K562 (cell line): ENCODE results near the gene NKAPL. TPM values are rescaled to one million over a fixed set of nuclear protein-coding genes. Genes with fewer than 3 reads are reported as not detected.

Experiments
- ATF3 ChIP-seq, 2 experiments: fragments of 450-650 bp in 1 of 2; sonication (generic) in 1 of 2; formaldehyde crosslinking in 1 of 2; IDR thresholded peaks in 1 of 2; conservative IDR thresholded peaks in 1 of 2; 2 replicates each; pipeline versions ENCODE4 v1.6.1 to v1.8.1; 2016 to 2023; ENCODE audit warnings: mild to moderate bottlenecking in 2 of 2, moderate library complexity in 2 of 2, inconsistent platforms in 1 of 2, missing genetic modification reagents in 1 of 2
- ATF7 ChIP-seq: fragments of 450-650 bp; IDR thresholded peaks from 2 replicates; pipeline ENCODE4 v1.7.1; 2014; ENCODE audit warnings: mild to moderate bottlenecking, moderate library complexity
- BRF2 ChIP-seq: IDR thresholded peaks from 3 replicates; pipeline ENCODE4 v1.6.1; 2011; ENCODE audit warnings: borderline replicate concordance, mild to moderate bottlenecking; ENCODE audit not compliant: insufficient read length, insufficient read depth
- CLOCK ChIP-seq: fragments of 250-450 bp; sonication (Bioruptor Pico); IDR thresholded peaks from 2 replicates; pipeline ENCODE4 v1.4.0; 2020; ENCODE audit warnings: mild to moderate bottlenecking, moderate library complexity, borderline replicate concordance
- CREM ChIP-seq: IDR thresholded peaks from 2 replicates; pipeline ENCODE4 v1.6.1; 2014; ENCODE audit warnings: antibody characterized with exemption, low read depth
- EGR1 ChIP-seq: fragments of 450-650 bp; conservative IDR thresholded peaks from 2 replicates; pipeline ENCODE4 v1.6.1; 2017; ENCODE audit warnings: mild to moderate bottlenecking
- ELF1 ChIP-seq: fragments of 200-800 bp; sonication (Bioruptor generic); IDR thresholded peaks from 2 replicates; pipeline ENCODE4 v1.6.1; 2016; ENCODE audit warnings: missing genetic modification characterization, missing compliant biosample characterization
- ETS2 ChIP-seq: IDR thresholded peaks from 2 replicates; pipeline ENCODE4 v1.6.1; 2016; ENCODE audit warnings: borderline replicate concordance, missing genetic modification characterization, mild to moderate bottlenecking, moderate library complexity, missing compliant biosample characterization; ENCODE audit not compliant: poor library complexity, severe bottlenecking
- FOSL1 ChIP-seq: fragments of 200-800 bp; sonication (Bioruptor generic); conservative IDR thresholded peaks from 2 replicates; pipeline ENCODE4 v1.6.1; 2016; ENCODE audit warnings: missing genetic modification characterization, missing compliant biosample characterization
- HMBOX1 ChIP-seq: sonication (generic); IDR thresholded peaks from 2 replicates; pipeline ENCODE4 v1.6.1; 2016
- LEF1 ChIP-seq: fragments of 450-650 bp; IDR thresholded peaks from 2 replicates; pipeline ENCODE4 v1.6.1; 2016; ENCODE audit warnings: mild to moderate bottlenecking
- MCM3 ChIP-seq: fragments of 450-650 bp; IDR thresholded peaks from 2 replicates; pipeline ENCODE4 v1.6.1; 2016
- NRF1 ChIP-seq, 2 experiments: fragments of 450-650 bp; IDR thresholded peaks in 1 of 2; conservative IDR thresholded peaks in 1 of 2; 2 replicates each; pipeline ENCODE4 v1.6.1; 2014; ENCODE audit warnings: mild to moderate bottlenecking in 2 of 2
- SMAD3 ChIP-seq: fragments of 450-650 bp; formaldehyde crosslinking; conservative IDR thresholded peaks from 2 replicates; pipeline ENCODE4 v1.4.0; 2020; ENCODE audit warnings: mild to moderate bottlenecking
- TSHZ1 ChIP-seq: fragments of 250-450 bp; sonication (Bioruptor Pico); IDR thresholded peaks from 2 replicates; pipeline ENCODE4 v1.4.0; 2020; ENCODE audit warnings: mild to moderate bottlenecking, moderate library complexity
- ZNF134 ChIP-seq: fragments of 250-450 bp; sonication (Bioruptor Pico); conservative IDR thresholded peaks from 2 replicates; pipeline ENCODE4 v1.4.0; 2020
- polyA plus RNA-seq, 8 experiments: library from polyadenylated mRNA; depleted of rRNA in 4 of 8; stranded (reverse) in 5 of 8; unstranded in 3 of 8; fragments of >200 nt; fragmentation: Nextera tagmentation in 2 of 8; fragmentation: Illumina TruSeq in 1 of 8; extraction: Ambion mirVana in 2 of 8; extraction: Trizol in 1 of 8; gene quantifications; 2 replicates each; pipeline versions ENCODE4 v1.2.1 to v1.2.3, GENCODE V29; 2011 to 2014; ENCODE audit warnings: inconsistent platforms in 1 of 8, missing spikeins in 1 of 8
- total RNA-seq, 7 experiments: library from RNA; depleted of rRNA in 6 of 7; stranded (reverse); fragments of >200 nt in 6 of 7; fragmentation: Illumina TruSeq in 2 of 7; extraction: Trizol in 2 of 7; gene quantifications; 2 replicates each; pipeline versions ENCODE4 v1.2.1 to v1.2.3, GENCODE V29; 2011 to 2021; ENCODE audit warnings: low replicate concordance in 1 of 7

Gene NKAPL
- total and polyA plus RNA-seq, 9 of the 15 experiments (the other 6 are each of a cell fraction or from before 2014, with no cell fraction given) = not detected

- no peak for TF ChIP-seq LEF1
- no peak for TF ChIP-seq FOSL1 (tag)
- TF ChIP-seq ELF1 = no peak
- TF ChIP-seq CREM = peak; percentile 27; the same call in 1 of the 2 replicates
- no peak for TF ChIP-seq ZNF134 (CRISPR knock-in tag)
- no peak for TF ChIP-seq ETS2 (tag)
- no peak for TF ChIP-seq EGR1
- no peak for TF ChIP-seq TSHZ1 (CRISPR knock-in tag)
- no peak for TF ChIP-seq NRF1 (conservative IDR thresholded peaks at IDR 0.05 in 1 of 2, IDR thresholded peaks at IDR 0.05 in 1 of 2)
- no peak for TF ChIP-seq HMBOX1
- TF ChIP-seq ATF3 (IDR thresholded peaks at IDR 0.05) = peak; percentile 75; the same call in 1 of the 2 replicates
- TF ChIP-seq ATF3 (CRISPR knock-in tag; conservative IDR thresholded peaks at IDR 0.05) = no peak
- peak; percentile 80 for TF ChIP-seq ATF7
- no peak for TF ChIP-seq CLOCK
- no peak for TF ChIP-seq SMAD3 (CRISPR knock-in tag)
- no peak for TF ChIP-seq BRF2
- TF ChIP-seq MCM3 = no peak
Observed at GRCh38 chr6:28226460-28226859, 32.6 kb upstream of the NKAPL start (continued).
